A549 (cell line): ENCODE results near the gene MYL6.

Experiments used
- CTCF ChIP-seq: fragments of >200 bp; sonication (Bioruptor Twin); formaldehyde crosslinking; IDR thresholded peaks from 3 replicates; pipeline ENCODE4 v1.5.1; 2016
- EP300 ChIP-seq, 2 experiments: fragments of >200 bp; sonication (Bioruptor Twin); formaldehyde crosslinking; IDR thresholded peaks; 2 replicates in 1 of 2; 3 replicates in 1 of 2; pipeline ENCODE4 v1.6.1; 2016 to 2017
- JUNB ChIP-seq: fragments of >200 bp; sonication (Bioruptor Twin); formaldehyde crosslinking; IDR thresholded peaks from 2 replicates; pipeline ENCODE4 v1.6.1; 2016
- RARB ChIP-seq: fragments of 250-450 bp; sonication (Bioruptor Pico); IDR thresholded peaks from 2 replicates; pipeline ENCODE4 v1.8.0; 2021; ENCODE audit warnings: mild to moderate bottlenecking, moderate library complexity

- TF ChIP-seq CTCF, result no peak
- TF ChIP-seq RARB (CRISPR knock-in tag), result peak; percentile 69; the same call in 1 of the 2 replicates
- TF ChIP-seq EP300 (IDR thresholded peaks at IDR 0.05), result no peak
- TF ChIP-seq JUNB, result no peak
These were observed at the start of gene MYL6 for GRCh38 chr12:56158029-56158925.
